Suprapubic skin (tissue), 4 donors: ENCODE measurements around the gene SLC9A7. TPM values are rescaled to one million over a fixed set of nuclear protein-coding genes. Genes with fewer than 3 reads are reported as not detected.

ENCODE experiments used
- DNase-seq, 2 donors: peaks; one replicate each; pipeline ENCODE4 v3.0.0-alpha.2; 2019; ENCODE audit warnings: low spot score in 2 of 2
- H3K27ac ChIP-seq: fragments of 200-600 bp; sonication (generic); one replicate; pipeline ENCODE4 v1.5.1; 2019
- H3K27me3 ChIP-seq: fragments of 200-600 bp; sonication (generic); one replicate; pipeline ENCODE4 v1.5.1; 2019
- H3K36me3 ChIP-seq: fragments of 200-600 bp; sonication (generic); one replicate; pipeline ENCODE4 v1.5.1; 2019
- H3K4me1 ChIP-seq: fragments of 200-600 bp; sonication (generic); one replicate; pipeline ENCODE4 v1.5.1; 2019
- H3K4me3 ChIP-seq: fragments of 200-600 bp; sonication (generic); one replicate; pipeline ENCODE4 v1.5.1; 2019; ENCODE audit warnings: mild to moderate bottlenecking
- H3K9me3 ChIP-seq: fragments of 200-600 bp; sonication (generic); one replicate; pipeline ENCODE4 v1.5.1; 2019
- EP300 ChIP-seq: sonication (generic); formaldehyde crosslinking; IDR thresholded peaks from one replicate; pipeline ENCODE4 v1.6.1; 2017; ENCODE audit warnings: antibody characterized with exemption
- POLR2A ChIP-seq, 2 donors: fragments of 450-650 bp; IDR thresholded peaks; one replicate each; pipeline ENCODE4 v1.6.1; 2017; ENCODE audit warnings: antibody characterized with exemption in 2 of 2, mild to moderate bottlenecking in 2 of 2, moderate library complexity in 2 of 2
- POLR2AphosphoS5 ChIP-seq, 3 donors: sonication (generic); formaldehyde crosslinking; IDR thresholded peaks; one replicate each; pipeline ENCODE4 v1.6.1; 2017; ENCODE audit warnings: antibody characterized with exemption in 3 of 3
- WGBS: methylation state at CpG from one replicate; pipeline ENCODE4 v1.1.5; 2018; 5-methylcytosine and 5-hydroxymethylcytosine counted together
- total RNA-seq, 4 donors: library from RNA; depleted of rRNA; stranded (reverse); fragments of >200 nt; gene quantifications; one replicate each; pipeline ENCODE4 v1.1.0, GENCODE V29; 2016
- TF ChIP-seq, protein P1 (sequence below), 2 donors: fragments of 200-600 bp in 1 of 2; fragments of 450-650 bp in 1 of 2; sonication (generic) in 1 of 2; IDR thresholded peaks; one replicate each; pipeline ENCODE4 v1.5.1; 2016 to 2019; ENCODE audit warnings: antibody characterized with exemption in 2 of 2, mild to moderate bottlenecking in 1 of 2, moderate library complexity in 1 of 2

SLC9A7 gene
- total RNA-seq, 4 donors from 2014 or later = 3.1 to 7.4 (median 6.2) TPM

DNA sequence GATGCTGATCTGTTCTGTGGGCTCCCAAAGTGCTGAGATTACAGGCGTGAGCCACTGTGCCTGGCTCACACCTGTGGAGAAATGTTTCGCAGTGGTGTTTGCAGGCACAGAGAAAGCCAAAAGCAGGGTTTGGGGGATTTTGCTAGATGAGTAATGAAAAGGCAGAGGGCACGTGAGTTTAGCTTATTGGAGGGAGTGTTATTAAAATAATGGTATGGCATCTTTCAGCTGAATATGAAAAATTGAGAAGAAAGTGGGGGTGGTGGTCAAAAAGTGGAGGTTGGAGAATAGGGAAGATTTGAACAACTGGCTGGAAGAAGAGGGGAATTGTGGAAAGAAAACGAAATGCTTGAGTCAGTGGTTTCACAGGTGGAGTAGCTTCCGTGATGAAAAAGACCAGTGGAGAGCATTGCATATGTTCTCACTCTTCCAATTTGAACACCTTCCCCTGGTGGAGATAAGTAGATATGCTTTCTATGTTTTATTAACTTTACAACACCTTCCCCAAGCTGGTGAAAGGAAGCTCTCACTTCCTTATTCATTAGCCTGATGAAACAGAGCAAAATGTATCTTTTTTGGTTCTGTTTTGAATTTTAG lies 186.5 kb downstream of the SLC9A7 start:
- TF ChIP-seq, protein P1, sequence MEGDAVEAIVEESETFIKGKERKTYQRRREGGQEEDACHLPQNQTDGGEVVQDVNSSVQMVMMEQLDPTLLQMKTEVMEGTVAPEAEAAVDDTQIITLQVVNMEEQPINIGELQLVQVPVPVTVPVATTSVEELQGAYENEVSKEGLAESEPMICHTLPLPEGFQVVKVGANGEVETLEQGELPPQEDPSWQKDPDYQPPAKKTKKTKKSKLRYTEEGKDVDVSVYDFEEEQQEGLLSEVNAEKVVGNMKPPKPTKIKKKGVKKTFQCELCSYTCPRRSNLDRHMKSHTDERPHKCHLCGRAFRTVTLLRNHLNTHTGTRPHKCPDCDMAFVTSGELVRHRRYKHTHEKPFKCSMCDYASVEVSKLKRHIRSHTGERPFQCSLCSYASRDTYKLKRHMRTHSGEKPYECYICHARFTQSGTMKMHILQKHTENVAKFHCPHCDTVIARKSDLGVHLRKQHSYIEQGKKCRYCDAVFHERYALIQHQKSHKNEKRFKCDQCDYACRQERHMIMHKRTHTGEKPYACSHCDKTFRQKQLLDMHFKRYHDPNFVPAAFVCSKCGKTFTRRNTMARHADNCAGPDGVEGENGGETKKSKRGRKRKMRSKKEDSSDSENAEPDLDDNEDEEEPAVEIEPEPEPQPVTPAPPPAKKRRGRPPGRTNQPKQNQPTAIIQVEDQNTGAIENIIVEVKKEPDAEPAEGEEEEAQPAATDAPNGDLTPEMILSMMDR (IDR thresholded peaks at IDR 0.05) = no peak
- no peaks in the 10 kb centered on the region for H3K9me3 ChIP-seq
- 77% methylated on average over 5 of the region's 5 CpGs for WGBS
- no peak overlapping the region for H3K27ac ChIP-seq
- DNase-seq = no peak
- no peaks in the 10 kb centered on the region for H3K27me3 ChIP-seq
- H3K36me3 ChIP-seq = no peaks in the 10 kb centered on the region
- H3K4me1 ChIP-seq = peaks cover 18% of the 10 kb centered on the region
- no peak overlapping the region for H3K4me3 ChIP-seq

DNA sequence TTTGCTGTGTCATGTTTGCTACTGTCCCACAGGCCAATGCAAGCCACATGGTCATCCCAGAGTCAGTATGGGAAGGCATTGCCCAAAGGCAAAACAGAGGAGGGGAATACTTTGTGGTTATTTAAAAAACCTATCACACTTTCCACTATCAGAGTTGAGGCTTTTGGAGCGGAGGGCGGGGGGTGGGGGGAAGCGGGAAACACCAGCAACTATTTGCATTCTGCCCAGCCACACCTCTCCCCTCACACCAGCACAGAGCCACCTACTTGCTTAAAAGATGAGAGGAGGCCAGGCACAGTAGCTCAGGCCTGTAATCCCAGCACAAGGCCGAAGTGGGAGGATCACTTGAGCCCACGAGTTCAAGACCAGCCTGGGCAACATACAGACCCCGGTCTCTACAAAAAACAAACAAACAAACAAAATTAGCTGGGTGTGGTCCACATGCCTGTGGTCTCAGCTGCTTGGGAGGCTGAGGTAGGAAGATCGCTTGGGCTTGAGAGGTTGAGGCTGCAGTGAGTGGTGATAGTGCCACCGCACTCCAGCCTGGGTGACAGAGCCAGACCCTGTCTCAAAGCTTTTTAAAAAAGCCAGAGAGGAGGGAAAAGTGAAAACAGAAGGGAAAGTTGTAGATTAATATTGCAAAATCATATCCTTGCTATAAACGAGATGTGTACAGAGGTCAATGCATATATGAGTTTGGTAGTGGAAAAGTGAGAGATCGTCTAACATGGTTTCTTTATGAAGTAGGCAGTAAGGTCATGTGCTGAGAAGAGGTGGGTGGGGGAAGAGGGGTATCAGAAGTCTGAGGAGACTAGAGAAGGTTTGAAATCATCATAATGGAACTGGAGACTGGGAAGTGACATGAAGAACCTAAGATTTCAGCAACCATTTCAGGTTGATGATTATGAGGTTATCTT lies 187.2 kb downstream of the SLC9A7 start:
- H3K27me3 ChIP-seq = no peaks in the 10 kb centered on the region
- no peak overlapping the region for H3K27ac ChIP-seq
- DNase-seq = no peak
- WGBS = 90% methylated on average over 10 of the region's 10 CpGs
- H3K4me3 ChIP-seq = no peak overlapping the region
- no peak for TF ChIP-seq EP300
- no peak for TF ChIP-seq POLR2A (IDR thresholded peaks at IDR 0.05)
- TF ChIP-seq, protein P1 (IDR thresholded peaks at IDR 0.05) = no peak
- no peak for TF ChIP-seq POLR2AphosphoS5 (IDR thresholded peaks at IDR 0.05)
- no peaks in the 10 kb centered on the region for H3K9me3 ChIP-seq
- H3K36me3 ChIP-seq = no peaks in the 10 kb centered on the region
- H3K4me1 ChIP-seq = peaks cover 18% of the 10 kb centered on the region

DNA sequence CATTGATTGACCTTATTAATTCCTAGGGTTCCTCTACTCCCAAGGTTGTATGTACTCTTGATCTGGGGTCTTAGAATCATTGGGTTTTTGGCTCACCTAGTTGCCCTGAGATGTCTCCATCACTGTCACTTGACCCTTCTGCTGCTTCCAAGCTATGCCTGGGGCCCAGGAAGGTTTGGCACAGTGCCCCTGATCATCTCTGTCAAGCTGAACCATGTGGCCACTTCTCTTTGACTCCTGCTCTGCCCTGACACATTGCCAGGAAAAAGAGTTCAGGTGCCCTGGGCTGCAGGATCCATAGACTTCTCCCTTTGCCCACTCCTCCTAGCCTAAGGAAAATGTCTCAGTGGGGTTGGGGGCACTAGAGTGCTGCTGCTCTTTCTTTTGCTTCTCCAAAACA lies 189.3 kb downstream of the SLC9A7 start:
- Histone ChIP-seq H3K27me3 (no peaks in the 10 kb centered on the region), H3K9me3 (no peaks in the 10 kb centered on the region), H3K4me1 (peaks cover 5% of the 10 kb centered on the region), H3K27ac (no peak overlapping the region), H3K36me3 (no peaks in the 10 kb centered on the region), H3K4me3 (no peak overlapping the region)
- no peak for DNase-seq
- TF ChIP-seq POLR2AphosphoS5 (IDR thresholded peaks at IDR 0.05) (no peak), POLR2A (IDR thresholded peaks at IDR 0.05) (no peak), EP300 (no peak)

DNA sequence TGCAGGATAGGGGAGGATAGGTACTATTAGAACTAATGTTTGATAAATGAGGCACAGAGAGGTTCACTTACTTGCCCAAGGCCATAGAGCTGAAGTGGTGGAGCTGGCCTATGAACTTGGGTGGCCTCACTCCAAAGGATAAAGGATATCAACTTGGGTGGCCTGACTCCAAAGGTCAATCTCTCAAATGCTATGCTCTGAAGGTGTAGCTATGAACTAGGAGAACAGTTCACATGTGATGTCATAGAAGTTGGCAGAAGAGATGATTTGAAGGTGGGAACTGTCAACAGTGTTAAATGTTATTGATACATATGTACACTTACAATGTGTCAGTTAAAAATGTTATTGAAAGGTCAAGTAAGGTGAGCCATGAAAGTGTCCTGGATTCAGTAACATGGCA lies 191.5 kb downstream of the SLC9A7 start:
- Histone ChIP-seq H3K4me1 (no peaks in the 10 kb centered on the region), H3K36me3 (no peaks in the 10 kb centered on the region), H3K27me3 (no peaks in the 10 kb centered on the region), H3K9me3 (no peaks in the 10 kb centered on the region), H3K4me3 (no peak overlapping the region), H3K27ac (no peak overlapping the region)
- no peak for DNase-seq
- no peak for TF ChIP-seq POLR2AphosphoS5 (IDR thresholded peaks at IDR 0.05)
- TF ChIP-seq EP300 = no peak
- TF ChIP-seq, protein P1 (IDR thresholded peaks at IDR 0.05) = no peak
- TF ChIP-seq POLR2A (IDR thresholded peaks at IDR 0.05) = no peak

DNA sequence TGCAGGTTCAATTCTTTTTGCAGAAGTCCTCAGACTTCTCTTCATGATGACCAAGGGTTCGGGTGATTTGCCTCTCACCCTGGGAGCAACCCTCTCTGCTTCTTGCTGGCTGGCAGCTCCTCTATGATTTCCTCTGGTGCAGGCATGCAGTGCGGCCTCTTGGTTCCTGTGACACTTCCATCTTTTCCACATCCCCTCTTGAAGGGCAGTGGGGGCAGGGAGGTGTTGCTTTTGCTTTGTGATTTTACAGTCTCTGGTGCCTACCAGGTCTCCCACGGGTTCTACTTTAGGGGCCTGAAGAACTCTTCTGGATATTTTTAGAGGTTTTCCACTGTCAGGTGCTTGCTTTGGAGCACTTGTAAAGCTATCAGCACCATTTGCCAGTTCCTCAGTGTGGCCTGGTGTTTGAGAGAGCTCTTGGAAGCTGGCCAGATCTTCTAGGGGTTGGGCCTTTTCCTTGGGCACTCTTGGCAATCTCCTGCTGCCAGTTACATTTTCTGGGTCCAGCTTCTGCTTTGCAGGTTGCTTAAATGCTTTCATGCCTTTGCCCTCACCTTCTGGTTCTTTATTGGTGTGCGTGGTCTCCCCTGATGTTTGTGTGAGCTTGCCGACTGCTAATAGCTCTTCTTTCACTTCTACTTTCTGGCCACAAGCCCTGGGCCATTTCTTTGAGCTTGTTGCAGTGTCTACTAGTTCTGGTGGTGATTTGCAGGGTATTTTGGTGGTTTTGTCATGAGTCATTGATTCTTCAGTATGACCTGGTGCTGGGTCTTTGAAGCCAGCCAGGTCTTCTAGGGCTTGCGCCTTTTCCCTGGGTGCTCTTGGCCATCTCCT lies 196.9 kb downstream of the SLC9A7 start:
- Histone ChIP-seq H3K27me3 (no peaks in the 10 kb centered on the region), H3K4me3 (no peak overlapping the region), H3K4me1 (no peaks in the 10 kb centered on the region), H3K36me3 (no peaks in the 10 kb centered on the region), H3K9me3 (no peaks in the 10 kb centered on the region), H3K27ac (no peak overlapping the region)
- DNase-seq = no peak
- TF ChIP-seq POLR2A (IDR thresholded peaks at IDR 0.05) (no peak), EP300 (no peak), POLR2AphosphoS5 (IDR thresholded peaks at IDR 0.05) (no peak)
- TF ChIP-seq, protein P1 (IDR thresholded peaks at IDR 0.05) = no peak
- WGBS = 70% methylated on average over 6 of the region's 6 CpGs
